ENCODE data around the gene PER1.
A peak's percentile ranks its signal among the peaks of the same experiment; 100 is the strongest.

The PER1 gene

DNA sequence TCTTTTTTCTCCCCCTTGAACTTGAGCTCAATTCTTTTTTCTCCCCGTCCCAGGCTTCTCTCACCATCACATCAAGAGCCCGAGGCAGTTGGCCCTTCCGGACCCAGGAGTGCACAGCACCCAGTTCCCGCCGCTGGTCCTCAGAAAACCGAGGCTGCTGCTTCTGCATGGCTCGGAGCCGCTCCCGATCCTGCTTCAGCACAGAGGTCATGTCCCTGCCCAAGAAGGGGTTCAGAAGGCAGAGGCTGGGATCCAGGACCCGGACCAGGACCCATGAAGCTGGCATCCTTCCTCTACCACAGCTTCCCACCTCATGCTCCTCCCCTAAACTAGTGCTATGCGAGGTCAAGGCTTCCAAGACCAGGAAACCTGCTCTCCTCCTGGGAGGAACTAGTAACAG lies 10.5 kb downstream of the PER1 start:
- DNase-seq (ENCODE audit: low spot score) = no peak

DNA sequence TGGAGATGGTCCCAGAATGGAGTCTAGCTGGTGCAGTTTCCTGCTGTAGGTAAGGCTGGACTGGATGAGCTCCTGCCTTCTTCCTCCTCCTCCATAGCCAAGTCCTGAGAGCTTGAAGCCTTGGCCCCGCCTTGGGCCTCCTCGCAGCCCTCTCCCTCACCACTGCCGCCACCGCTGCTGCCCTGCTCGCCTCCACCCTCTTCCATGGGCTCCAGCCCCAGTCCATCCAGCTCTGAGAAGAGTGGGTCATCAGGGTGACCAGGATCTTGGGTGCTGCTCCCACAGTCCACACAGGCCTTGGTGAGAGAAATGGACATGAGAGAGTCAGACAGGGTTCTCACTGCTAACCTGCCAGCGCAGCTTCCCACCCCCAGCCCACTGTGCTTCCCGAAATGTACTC lies 11.2 kb downstream of the PER1 start:
- DNase-seq (ENCODE audit: low spot score) = no peak

DNA sequence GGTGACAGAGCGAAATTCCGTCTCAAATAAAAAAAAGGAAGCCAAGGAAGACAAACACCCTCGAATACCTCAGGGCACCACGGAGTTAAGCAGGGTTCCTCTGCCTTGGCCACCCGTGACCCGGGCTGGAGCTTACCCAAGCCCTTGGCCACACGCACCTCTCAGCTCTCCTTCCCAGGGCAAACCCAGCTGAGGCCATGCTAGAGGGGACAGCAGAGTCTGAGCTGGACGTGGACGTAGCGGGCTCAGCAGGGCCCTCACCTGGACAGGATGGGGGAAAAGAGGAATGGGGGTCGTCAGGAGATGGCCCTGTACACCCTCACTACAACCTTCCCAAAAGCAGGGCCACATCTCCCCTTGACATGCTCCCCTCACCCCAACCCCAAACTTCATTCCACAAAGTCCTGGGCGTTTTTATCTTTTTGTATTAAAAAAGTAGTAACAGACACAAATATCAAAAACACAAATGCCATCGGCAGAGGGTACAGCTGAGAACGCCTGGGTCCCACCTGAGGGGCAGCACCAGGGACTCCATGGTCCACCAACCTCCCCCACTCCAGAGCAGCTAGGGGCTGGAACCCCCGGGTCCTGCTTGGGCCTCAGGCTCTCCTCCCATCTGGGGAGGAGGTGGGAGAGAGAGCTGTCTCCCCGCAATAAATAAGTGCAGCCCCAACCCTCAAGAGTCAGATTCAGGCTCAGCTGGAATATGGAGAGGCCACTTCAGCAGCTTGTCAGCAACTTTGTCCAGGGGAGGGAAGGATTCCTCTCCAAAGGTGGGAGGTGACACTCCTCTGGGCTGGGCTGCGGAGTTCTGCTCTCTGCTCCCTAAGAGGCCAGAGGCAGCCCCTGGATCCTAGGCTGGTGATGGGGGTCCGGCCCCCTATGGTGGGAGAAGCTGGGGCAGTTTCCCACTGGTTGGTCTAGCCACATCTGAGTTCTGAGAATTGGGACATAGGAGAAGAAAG lies 11.9 kb downstream of the PER1 start:
- DNase-seq (ENCODE audit: low spot score) = no peak

DNA sequence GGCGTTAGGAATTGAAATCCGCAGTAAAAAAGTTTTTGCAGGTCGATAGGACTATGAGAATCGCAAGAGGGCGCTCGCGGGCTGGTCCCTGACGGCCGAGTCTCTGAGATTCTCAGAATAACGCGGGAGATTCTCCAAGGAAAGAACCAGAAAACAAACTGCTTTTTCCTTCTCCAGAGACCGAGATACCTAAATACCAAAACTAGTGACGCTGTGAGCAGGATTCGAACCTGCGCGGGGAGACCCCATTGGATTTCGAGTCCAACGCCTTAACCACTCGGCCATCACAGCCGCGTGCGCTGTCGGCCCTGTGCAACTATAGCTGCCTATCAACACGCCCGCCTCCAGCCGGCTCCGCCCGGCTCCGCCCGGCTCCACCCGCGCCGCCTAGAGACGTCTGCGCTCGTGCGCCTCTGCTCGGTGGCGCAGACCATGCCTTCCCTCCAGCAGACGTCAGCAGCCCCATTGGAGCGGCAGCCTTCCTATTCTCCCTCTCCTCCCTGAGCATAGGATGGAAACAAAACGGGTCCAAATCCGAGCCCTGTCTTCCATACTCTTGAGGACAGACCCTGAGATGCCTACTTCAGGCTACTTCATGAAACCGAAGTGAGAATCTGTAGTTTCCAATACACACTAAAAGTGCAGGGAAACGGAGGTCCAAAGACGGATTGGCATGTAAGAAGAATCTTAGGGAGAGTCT lies 13.4 kb downstream of the PER1 start:
- DNase-seq (ENCODE audit: low spot score) = peak; percentile 94

DNA sequence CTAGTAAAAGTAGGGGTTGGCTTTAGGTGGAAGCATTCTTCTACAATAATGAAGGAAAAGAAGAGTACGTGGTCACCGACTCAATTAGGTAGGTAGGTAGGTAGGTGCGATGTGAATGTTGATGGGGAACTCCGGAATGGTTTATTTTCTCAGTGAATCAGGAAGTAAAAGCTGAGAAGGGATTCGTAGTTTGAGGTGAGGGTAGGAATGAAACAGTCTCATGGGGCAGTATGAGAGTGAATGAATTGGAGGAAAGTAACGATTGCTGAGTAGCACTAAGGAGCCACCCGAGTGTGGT lies 13.9 kb downstream of the PER1 start:
- DNase-seq (ENCODE audit: low spot score) = no peak

DNA sequence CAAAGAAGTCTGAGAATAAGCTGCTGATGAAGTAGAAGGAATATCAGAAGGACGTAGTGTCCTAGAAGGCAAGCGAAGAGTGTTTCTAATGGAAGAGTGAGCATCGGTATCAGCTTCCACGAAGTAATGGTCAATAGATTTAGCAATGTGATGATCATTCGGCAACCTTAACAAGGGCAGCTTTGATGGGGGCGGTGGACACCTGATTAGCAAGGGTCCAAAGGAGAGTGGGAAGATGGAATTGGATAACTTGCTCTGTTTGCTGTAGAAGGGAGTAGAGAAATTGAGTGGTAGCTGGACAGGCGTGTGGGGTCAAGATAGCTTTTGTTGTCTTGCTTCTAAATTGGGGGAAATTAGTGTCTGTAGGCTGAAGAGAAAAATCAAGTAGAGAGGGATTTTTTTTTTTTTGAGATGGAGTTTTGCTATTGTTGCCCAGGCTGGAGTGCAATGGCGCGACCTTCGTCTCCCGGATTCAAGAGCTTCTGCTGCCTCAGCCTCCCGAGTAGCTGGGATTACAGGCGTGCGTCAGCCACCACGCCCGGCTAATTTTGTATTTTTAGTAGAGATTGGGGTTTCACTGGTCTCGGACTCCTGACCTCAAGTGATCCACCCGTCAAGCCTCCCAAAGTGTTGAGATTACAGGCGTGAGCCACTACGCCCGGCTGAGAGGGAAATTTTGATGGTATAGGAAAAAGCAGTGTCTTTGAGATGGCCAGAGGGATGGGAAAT lies 14.4 kb downstream of the PER1 start:
- DNase-seq (ENCODE audit: low spot score) = no peak

DNA sequence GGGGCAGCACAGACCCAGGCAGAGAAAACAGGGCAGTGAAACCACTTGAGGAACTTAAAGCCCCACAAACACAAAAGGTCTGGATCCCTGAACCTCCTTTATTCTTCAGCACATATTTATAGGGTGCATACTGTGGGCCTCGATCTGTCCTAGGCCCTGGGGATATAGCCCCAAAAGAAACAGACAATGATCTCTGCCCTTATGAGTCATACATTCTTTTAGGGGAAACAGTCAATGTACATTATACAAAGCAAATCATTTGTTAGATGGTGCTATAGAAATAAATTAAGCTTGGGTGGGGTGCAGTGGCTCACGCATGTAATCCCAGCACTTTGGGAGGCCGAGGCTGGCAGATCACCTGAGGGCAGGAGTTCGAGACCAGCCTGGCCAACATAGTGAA lies 18.3 kb downstream of the PER1 start:
- DNase-seq (ENCODE audit: low spot score) = no peak

DNA sequence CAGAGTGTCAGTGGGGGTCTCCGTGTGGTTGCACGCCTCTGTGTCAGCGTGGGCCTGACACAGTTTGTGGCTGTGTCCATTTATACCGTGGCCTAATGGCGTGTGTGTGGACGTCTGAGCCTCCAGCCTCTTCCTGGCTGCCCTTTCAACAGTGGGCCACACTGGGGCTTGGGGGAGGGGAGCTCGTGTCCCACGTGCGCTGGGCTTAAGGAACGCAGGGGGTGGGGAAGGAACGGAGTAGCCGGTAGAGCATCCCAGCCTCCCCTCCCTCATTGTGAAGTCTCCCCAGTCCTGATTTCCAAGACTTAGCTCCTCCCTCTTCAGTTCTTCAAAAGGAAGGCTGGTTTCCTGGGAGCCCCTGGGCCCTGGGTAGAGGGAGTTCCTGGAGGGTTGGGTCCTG lies 18.8 kb downstream of the PER1 start:
- no peak for DNase-seq (ENCODE audit: low spot score)

DNA sequence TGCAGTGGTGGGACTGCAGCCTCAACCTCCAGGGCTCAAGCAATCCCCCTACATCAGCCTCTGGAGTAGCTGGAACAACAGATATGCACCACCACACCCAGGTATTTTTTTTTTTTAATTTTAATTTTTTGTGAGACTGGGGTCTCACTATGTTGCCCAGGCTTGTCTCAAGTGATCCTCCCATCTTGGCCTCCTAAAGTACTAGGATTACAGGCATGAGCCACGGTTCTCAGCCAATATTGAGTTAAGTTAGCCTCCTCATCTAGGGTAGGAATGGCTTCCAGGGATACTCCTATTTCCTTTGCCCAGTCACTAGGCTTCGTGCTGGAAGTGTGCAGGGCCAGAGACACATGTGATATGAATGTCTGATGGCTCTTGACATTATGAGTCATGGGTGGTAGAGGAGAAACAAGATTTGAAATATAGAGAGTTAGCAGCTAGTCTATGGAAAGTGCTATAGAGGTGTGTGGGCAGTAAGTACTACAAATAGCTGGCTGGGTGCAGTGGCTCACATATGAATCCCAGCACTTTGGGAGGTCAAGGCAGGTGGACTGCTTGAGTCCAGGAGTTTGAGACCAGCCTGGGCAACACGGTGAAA lies 20.3 kb downstream of the PER1 start:
- no peak for DNase-seq (ENCODE audit: low spot score)

DNA sequence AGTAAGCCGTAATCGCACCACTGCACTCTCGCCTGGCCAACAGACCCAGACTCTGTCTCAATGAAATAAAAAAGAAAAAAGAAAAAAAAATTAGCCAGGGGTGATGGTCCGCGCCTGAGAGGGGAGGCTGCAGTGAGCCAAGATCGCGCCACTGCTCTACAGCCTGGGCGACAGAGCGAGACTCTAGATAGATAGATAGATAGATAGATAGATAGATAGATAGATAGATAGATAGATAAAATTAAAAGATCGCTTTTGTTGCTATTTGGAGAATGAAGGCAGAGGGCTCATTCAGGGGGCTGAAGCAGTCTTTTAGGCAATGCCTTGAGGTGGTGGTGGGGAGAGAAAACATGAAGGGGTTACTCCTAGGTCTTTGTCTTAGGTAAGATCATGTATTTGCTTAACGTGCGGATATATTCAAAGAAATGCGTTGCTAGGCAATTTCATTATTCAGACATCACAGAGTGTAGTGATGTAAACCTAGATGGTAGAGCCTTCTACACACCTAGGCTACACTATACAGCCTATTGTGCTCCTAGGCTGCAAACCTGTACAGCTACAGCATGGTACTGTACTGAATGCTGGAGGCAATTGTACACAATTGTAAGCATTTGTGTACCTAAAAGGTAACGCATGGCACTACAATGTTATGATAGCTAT lies 23.9 kb downstream of the PER1 start:
- no peak for DNase-seq (ENCODE audit: low spot score)

DNA sequence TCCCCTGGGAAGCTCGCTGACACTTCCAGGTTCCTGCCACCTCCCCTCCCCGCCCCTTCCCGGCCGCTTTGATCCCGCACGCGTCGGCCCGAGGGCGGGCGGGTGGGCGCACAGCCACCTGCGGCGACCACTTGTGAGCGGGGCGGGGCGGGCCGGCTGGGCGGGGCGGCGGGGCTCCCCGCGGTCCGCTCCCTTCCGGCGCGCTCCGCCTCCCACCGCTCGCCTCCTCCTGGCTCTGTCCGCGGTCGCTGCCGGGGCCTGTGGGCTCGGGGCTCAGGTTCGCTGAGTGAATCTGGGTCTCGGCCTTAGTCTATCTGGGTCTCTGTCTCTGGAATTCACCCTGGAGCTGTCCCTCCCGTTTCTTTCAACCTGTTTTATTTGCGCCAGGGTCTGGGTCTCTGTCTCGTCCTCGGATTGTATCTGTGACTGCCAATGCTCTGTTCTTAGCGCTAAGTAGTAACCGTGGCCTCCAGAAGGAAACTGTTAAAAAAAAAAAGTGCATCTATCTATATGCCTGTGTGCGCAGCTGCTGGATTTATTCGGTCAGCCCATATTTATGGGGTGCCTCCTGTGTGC lies 25.6 kb downstream of the PER1 start:
- peak; percentile 63 for DNase-seq (ENCODE audit: low spot score)

DNA sequence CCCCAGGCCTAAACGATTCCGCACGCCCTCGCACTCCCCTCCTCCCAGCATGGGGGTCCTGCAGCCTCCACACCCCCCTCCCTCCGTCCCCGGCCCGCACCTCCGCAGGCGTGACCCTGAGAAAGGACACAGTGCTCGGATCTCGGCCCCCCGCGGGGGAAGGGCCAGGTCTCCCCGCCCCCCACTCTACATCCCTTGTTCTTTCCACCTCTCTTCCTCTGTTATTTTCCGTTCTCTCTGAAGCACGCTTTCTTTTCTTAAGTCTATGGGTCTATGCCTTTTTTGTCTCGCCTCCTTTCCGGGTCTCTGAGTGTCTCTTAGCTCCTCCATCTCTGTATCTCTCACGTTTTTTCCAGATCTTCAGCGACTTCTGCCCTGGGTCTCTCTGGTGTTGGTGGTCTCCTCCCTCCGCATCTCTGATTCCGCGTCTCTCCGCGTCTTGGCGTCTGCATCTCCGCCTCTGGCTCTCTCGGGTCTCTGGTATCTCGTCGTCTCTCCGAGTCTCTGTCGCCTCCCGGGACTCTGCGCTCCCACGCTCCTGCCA lies 26.2 kb downstream of the PER1 start:
- DNase-seq (ENCODE audit: low spot score) = peak; percentile 55

DNA sequence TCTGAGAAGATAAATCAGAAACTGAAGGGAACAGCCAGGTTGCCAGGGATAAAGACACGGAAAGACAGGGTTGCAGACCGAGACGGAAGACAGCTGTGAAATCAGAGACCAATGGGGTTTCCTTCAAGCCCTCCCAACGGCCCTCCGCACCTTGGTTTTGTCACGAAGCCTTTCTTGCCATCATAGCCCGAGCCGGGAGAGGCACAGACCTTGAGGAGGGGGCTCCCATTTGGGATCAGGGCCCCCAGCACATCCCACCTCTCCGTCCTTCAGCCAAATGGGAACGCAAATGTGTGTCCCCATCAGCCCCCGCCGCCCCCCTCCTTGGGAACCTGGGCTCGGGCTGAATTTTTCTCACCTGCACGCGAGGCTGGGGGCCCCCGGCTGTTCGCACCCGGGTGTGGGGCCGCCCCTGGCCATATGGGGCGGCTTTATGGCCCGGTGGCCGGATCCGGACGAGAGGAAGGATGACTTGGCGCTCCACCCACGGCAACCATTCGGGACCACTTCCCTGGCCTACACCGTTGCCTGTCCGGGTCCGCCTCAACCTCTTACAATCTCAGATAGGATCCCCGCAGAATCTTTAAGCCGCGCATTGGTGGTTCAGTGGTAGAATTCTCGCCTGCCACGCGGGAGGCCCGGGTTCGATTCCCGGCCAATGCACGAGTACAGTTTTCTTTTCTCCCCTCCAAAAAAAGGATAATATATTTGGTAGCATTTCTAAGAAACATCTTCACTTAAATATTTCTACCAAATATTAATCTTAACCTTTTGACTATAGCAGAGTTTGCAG lies 26.9 kb downstream of the PER1 start:
- peak; percentile 80 for DNase-seq (ENCODE audit: low spot score)

DNA sequence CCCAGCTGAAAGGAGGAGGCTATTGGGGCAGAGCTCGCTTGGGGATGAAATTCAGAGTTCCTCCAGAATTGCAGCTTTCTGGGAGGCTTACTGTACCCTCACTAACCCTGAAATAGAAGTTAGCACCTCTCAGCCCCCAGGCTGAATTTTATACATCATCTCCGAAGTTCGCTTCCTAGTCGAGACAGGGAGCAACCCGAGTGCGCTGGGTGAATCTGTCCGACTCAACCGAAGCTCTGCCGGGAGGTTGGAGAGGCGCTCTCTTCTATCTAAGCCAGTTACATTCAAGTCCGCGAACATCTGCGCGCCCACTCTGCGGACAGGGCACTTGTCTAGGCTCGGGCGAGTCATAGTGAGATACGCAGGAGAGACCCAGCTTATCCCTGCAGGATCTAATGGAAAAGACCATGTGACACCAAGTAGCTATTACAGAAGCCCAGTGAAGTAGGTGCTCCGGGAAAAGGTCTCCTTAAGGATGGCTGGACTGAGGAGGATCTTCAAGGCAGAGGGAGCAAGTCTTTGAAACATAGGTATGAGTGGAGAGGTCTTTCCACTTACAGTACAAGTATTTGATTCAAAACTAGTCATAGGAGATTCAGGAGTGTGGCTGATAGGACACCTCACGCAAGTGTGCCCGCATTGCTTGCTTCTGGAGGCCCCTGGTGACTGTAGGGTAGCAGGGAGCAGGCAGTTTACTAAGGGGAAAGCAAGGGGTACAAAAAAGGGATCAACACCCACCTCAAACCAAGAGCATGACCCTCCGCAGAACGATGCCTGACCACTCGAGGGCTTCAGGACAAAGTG lies 27.7 kb downstream of the PER1 start:
- peak; percentile 41 for DNase-seq (ENCODE audit: low spot score)

DNA sequence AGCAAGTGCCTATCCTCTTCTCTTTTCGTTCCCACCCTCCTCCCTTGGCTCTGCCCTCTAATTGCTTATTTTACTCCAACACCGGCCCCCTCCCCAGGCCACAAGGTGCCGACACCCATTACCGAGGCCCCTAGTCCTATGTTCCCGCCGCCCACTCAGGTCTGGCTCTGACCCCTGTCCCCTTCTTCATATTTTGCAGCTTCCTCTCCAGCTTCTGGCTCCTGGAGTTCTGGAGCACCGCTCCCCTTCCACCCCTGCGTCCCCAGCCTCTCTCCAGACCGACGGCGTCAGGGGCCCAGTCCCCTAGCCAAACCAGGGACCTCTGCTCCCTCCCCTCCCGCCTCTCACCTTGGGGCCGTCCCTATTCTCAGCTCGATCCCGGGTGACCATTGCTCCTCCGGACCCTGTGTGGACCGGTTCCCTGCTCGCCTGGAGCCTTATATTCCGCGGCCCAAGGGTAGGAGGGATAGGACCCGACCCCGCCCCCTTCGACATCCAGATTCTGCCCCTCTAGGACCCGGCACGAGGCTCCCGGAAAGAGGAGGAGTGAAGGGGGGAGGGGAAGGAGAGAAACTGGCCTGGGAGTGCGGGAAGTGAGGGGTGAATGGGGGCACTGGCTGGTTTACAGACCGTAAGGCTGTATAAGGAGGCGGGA lies 28.4 kb downstream of the PER1 start, which contains the start of gene HES7:
Gene HES7 (minus strand): TSS at position 412 of the 655 bp plus-strand sequence. CDS start 22 bp downstream, at position 390.
- no peak for DNase-seq (ENCODE audit: low spot score)

DNA sequence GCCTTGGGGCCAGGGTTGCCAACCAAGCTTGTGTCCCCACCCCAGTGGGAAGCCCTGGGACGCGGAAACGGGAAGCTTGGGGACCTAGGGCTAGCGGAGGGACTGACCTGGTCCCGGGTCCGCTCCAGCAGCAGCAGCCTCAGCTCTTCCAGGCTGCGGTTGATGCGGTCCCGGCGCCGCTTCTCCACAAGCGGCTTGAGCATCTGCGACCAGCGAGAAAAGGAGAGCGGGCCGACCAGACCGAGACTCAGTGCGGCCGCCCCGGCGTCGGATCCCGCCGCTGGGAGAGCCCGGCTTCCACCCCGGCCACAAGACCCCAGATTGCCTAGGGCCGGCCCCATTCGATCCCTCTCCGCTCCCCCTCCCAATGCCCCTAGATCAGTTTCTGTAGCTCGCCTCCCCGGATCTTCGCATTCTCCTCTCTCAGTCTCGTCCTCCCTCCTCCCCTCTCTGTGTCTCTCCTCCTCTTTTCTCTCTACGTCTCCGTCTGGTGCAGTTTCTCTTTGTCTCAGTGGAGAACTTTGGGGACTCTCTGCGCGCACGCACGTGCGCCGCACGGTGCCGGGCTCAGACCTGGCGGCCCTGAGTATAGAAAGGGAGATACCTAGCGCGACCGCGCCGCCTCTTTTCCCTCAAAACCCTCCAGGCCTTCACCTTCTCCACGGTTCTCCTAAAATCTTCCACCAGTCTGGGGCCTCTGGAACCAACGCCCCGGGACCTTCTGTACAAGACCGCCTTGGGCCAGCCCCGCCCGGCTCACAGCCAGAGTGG lies 29.1 kb downstream of the PER1 start:
- peak; percentile 27 for DNase-seq (ENCODE audit: low spot score)

DNA sequence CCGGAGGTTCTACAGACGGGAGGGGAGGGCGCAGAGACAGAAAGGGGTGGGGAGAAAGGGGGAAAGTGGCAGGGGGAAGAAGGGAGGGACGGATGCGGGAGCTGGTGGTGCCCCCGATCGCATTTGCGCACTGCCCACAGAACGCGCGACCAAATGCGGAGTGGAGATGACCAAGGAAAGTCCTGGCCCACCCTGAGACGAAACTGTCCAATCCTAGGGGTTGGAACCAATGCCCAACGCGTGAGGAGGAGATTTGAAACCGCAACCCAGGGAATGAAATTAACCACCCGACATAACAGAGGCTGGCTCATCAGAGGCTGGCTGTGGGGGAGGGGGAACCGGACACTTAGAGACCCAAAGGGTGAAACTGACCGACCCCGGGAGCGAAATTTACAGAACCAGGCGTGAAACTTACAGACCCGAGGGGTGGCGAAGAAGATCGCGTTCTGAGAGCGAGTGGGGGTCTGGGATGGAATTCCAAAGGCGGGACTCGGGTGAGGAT lies 29.7 kb downstream of the PER1 start:
- DNase-seq (ENCODE audit: low spot score) = no peak

Measured in NAMALWA (cell line).